ENCODE results near the gene CEPT1. TPM values are rescaled to one million over a fixed set of nuclear protein-coding genes. Genes with fewer than 3 reads are reported as not detected.

Gene CEPT1
- total RNA-seq, 4 donors from 2014 or later, result 23.5 to 44.0 (median 31.8) TPM

- WGBS, 2 donors, result 28 to 32% methylated on average over 5 of the region's 5 CpGs
- no peak for TF ChIP-seq CTCF (IDR thresholded peaks at IDR 0.05)
- TF ChIP-seq POLR2A (IDR thresholded peaks at IDR 0.05), result no peak
- no peak overlapping the region for H3K4me3 ChIP-seq (ENCODE audit: low read depth, poor library complexity, severe bottlenecking)
- intact Hi-C loops (cut with DNase I; ENCODE audit: low total_unique reads), result no loop called here
- no peak for DNase-seq (ENCODE audit: low spot score in 2 of 2)
Measured at GRCh38 chr1:111141245-111142220, 1.5 kb downstream of the CEPT1 start.

DNA sequence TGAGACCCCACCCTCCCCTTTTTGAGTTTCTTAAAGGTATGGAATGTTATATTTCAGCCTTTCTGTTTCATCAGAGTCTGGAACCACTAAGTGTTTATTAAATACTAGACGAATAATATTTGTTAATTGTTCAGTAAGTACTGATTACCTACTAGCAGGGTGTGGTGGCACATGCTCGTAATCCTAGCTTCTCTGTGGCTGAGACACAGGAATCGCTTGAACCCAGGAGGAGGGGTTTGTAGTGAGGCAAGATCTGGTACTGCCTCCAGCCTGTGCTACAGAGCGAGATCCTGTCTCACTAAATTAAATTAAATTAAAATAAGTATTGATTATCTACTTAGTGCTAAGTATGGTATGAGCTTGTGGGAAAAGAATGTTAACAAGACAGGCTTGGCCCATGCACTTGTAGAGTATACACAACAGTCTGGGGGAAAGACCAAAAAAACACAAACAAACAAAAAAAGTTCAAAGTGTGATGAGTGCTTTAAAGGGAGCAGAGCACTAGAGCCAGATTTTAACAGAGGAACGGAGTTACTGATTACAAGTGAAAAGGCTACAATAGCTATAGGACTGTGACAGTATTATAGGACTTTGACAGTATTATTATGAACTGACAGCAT lies 2.4 kb downstream of the CEPT1 start:
- no peak overlapping the region for H3K4me3 ChIP-seq (ENCODE audit: low read depth, poor library complexity, severe bottlenecking)
- intact Hi-C loops (cut with DNase I; ENCODE audit: low total_unique reads), result no loop called here
- WGBS, 2 donors, result 59 to 67% methylated on average over 5 of the region's 5 CpGs
- TF ChIP-seq POLR2A (IDR thresholded peaks at IDR 0.05) (no peak), CTCF (IDR thresholded peaks at IDR 0.05) (no peak)
- DNase-seq (ENCODE audit: low spot score in 2 of 2), result no peak

DNA sequence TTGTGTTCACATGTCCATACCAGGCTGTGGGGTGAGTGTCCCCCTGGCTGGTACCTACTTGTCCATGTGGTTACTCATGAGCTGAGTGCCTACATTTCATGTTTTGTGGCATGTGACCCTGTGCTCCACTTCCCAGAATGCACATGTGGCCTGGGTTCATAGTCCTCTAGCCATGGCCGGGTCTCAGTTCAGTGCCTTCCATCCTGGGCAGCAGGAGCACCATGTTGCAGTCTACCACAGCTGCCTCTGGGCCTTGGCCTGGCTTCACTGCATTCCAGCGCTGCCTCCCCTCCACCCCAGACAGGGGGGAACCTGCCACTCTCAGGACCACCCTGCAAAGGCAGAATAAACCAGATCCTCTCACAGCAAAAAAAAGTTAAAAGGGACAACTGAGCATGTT lies 5.5 kb downstream of the CEPT1 start:
- 100% methylated on average over 2 of the region's 2 CpGs for WGBS, 2 donors
- H3K4me3 ChIP-seq (ENCODE audit: low read depth, poor library complexity, severe bottlenecking), result no peak overlapping the region
- TF ChIP-seq POLR2A (IDR thresholded peaks at IDR 0.05) (no peak), CTCF (IDR thresholded peaks at IDR 0.05) (no peak)
- intact Hi-C loops (cut with DNase I; ENCODE audit: low total_unique reads), result no loop called here
- DNase-seq (ENCODE audit: low spot score in 2 of 2), result no peak

DNA sequence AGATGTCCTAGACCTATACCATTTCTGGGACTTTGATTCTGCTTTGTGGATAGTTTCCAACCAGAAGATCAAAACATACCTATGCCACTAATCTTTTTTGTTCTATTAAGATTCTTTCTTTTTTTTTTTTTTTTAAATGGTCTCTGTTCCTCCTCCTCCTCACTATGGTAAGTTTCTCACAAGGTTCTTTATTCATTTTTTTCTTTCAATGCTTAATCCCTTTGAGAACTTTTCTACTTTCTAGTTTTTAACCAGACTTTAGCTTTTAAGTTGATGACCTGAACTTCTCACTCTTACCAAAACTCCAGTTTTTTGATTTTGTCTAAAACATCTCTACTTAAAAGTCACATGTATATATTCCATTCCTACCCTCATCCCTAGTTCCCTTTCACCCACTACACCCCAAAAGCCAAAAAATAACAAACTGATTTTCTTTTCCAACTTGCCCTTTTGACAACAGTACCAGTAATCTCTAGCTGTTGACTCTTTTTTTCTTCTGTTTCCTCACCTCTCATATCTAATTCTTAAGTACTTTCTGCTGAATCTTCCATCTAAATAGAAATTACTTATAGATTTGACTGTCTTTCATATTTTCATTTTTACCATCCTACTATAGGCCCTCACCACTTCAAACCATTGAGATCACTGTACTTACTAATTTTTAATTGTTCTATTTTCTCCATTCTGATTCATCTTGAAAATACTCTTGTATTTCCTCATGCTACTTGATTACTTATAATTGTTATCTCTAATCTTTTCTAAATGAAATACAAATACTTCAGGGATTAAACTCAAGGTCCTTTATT lies 6.1 kb downstream of the CEPT1 start:
- TF ChIP-seq POLR2A (IDR thresholded peaks at IDR 0.05) (no peak), CTCF (IDR thresholded peaks at IDR 0.05) (no peak)
- H3K4me3 ChIP-seq (ENCODE audit: low read depth, poor library complexity, severe bottlenecking), result no peak overlapping the region
- intact Hi-C loops (cut with DNase I; ENCODE audit: low total_unique reads), result no loop called here
- no peak for DNase-seq (ENCODE audit: low spot score in 2 of 2)

- WGBS, 2 donors, result 84 to 87% methylated on average over 3 of the region's 3 CpGs
- TF ChIP-seq POLR2A (IDR thresholded peaks at IDR 0.05), result no peak
- TF ChIP-seq CTCF (IDR thresholded peaks at IDR 0.05), result no peak
- intact Hi-C loops (cut with DNase I; ENCODE audit: low total_unique reads), result no loop called here
Measured at GRCh38 chr1:111147948-111148347, 7.9 kb downstream of the CEPT1 start.

More at GRCh38 chr1:111147948-111148347, 7.9 kb downstream of the CEPT1 start:
- no peak overlapping the region for H3K4me3 ChIP-seq (ENCODE audit: low read depth, poor library complexity, severe bottlenecking)
- DNase-seq (ENCODE audit: low spot score in 2 of 2), result no peak

All from lower leg skin (tissue), 4 donors.